GM21717 (cell line): ENCODE results near the gene COL4A2.

Experiments used
- ATAC-seq: cut with Tn5 transposase; IDR thresholded peaks from one replicate; pipeline ENCODE4 v1.9.1; 2021; ENCODE audit warnings: mild to moderate bottlenecking, moderate library complexity; ENCODE audit not compliant: unreplicated experiment

COL4A2 gene

DNA sequence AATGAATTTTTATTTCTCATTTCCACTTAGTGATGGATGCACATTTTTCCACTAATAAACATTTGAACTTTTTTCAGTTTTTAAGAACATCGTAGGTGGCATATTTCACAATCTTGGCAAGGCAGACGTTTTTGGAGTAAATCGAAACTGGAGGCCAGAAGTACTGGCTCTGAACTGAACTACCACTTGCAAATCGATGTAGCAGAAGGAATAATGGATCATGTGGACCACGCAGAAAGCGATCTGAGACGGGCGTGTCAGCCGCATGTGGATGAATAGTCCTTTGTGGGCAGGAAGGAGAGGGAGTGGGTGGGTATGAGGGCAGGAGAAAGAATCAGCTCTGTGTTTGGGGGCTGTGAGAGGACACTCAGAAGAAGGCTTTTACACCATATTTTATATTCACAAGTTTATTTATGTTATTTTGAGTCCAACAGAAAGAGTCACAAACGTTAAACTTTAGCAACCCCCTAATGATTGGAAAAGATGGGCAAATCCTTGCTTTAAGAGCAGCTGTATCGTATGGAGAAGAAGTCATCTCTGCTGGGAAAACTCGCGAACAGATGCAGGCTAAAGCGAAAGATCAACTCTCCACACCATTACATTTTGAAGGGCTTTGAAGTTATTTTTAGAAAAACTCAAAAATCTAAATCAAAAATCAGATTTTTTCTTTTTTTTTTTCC lies 90.5 kb downstream of the COL4A2 start:
- ATAC-seq, result no peak

DNA sequence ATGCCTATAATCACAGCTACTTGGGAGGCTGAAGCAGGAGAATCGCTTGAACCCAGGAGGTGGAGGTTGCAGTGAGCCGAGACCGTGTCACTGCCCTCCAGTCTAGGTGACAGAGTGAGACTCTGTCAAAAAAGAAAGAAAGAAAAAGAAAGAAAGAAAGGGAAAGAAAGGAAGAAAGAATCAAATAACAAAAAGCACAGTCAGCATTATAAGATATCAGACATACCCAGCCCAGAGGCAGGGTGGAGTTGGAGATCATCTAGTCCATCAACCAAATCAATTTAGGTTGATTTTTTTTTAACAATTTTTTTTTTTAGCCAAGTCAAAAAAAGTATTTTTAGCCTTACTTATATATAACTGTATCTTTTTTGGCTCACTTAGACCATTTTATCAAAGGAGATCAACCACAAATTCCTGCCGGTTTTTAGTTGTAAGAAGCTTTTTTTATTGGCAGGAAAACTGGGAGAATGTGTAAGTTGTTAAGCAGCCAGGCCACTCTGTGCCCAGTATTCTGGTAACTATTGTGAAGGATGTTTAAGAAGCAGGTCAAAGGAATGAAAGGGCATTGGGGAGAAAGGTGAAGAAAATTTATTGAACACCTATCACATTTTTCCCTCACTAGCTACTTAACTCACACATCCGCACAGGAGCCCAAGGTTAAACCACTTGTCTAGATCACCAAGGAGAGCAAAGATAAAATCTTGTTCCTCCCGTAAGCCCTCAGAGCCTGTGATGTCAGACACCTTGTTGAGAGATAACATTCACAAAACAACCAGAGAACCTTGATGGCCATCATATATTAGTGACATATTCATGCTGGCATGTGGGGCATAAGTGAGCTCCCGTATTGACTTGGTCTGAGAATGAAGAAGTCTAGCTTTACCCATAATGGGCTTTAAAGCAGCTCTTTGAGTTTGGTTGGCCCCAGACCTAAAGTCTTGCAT lies 91.8 kb downstream of the COL4A2 start:
- no peak for ATAC-seq

DNA sequence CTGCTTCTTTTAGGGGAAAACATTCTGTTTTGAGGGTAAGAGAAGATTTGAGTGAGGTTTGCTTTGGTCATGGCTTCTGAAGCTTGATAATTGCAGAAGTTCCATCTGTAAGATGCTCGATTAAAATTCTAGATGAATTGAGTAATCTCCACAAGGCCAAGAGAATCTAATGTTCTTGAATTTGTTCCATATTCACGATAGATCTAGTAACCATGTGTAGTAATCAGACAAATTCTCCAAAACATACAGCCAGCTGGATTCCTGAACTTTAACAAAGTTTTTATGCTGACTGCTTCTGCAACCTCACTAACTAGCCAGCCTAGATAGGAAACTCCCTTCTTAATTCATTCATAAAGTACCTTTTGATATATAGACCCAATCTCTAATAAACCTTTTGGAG lies 92.7 kb downstream of the COL4A2 start:
- no peak for ATAC-seq

DNA sequence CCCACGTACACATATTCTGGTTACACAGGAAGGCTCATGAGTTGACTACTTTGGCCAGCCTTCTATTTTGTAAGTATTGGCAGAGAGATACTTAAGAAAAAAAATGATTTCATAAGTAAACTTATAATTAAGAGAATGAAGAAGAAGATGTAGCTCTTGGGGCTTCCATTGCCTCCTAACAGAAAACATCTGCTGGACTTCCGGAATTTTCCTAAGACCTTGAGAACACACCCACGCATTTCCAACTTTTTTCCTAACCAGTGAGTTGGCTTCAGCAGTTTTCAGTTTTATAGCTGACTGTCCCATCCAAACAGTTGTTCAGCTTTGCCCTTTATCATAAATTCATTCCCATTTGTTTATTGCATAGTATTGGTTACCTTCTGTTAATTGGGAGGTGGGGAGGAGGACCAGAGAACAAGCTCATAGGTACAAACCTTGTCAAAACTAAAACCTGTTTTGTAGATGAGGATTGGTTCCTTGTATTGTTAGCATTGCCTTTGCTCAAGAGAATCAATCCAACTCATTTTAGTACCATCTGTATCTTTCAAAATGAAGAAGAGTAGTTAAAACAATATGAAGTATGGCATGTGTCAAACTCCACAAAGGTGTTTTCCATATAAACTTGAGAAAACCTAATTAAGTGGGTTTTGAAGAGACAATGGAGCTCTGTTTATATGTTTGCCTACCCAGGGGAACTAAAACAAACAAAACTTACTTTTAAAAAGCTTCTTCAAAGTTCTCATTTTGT lies 93.9 kb downstream of the COL4A2 start:
- no peak for ATAC-seq

DNA sequence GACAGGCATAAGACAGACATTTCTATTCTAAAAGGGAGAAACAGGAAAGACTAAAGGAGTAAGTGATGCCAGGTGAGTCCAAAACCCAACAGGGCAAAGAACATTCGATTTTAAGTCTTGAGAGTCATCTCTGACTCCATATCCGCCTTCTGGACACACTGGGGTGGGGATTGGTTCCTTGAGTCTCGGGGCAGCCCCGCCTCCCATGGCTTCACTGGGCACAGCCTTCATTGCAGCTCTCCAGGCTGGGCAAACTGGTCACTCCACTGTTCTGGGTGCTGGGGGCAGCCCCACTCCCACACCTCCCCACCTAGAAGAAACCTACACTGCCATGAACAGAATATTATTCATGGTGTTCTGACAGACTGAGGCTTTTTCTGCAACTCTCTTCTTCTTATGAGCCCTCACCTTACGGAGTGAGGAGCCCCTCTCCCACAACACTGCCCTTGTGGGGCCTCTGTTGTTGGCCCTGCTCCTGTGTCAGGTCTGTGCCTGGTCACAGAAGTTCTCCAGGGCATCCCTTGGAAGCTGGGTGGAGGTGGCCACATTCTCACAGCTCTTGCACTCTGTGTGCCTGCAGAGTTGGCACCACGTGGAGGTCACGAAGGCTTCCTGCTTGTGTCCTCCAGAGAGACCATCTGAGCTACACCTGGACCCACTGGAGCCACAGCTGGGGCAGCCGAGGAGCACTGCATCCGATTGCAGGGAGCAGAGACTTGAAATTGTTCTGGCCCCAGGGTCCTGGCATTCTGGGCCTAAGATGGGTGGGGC lies 95.4 kb downstream of the COL4A2 start:
- no peak for ATAC-seq

DNA sequence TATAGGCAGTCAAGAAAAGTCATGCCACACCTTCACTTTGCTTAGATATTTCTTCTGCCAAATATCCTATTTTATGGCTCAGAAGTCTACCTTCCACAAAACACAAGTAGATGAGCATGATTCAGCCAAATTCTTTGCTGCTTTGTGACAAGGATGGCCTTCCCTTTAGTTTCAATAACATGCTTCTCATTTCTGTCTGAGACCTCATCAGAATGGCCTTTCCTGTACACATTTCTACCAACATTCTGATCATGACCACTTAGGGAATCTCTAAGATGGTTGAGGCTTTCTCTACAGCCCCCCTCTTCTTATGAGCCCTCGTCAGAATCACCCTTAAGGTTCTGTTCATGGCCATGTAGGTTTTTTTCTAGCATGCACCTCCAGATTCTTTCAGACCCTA lies 96.2 kb downstream of the COL4A2 start:
- ATAC-seq, result no peak

DNA sequence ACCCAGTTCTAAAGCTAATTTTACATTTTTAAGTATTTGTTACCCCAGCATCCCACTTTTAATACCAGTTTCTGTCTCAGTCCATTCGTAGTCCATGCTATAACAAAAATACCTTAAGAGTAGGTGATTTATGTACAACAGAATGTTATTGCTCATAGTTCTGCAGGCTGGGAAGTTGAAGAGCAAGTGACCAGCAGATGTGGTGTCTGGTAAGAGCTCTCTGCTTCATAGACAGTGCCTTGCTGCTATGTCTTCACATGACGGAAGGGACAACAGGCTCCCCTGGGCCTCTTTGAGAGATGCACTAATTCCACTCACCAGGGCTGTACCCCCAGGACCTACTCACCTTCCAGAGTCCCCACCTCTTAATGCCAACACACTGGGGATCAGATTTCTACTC lies 96.6 kb downstream of the COL4A2 start:
- ATAC-seq, result no peak

DNA sequence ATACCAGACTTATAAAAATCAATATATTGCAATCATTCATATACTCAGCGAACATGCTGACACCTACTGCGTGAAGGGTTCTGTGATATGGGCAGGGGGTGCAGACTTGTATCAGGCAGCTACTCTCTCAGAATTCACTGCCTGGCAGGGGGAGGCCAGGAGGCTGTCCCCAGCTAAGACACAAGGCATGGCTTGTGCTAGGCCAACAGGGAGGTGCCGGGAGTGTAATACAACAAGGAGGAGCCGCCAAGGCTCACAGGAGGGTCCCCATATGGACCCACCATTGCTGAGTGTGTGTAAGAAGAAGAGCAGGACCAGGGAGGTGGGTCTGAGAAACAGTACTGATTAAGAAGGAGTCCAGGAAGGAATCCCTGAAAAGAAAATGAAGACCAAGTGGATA lies 97.2 kb downstream of the COL4A2 start:
- ATAC-seq, result no peak

DNA sequence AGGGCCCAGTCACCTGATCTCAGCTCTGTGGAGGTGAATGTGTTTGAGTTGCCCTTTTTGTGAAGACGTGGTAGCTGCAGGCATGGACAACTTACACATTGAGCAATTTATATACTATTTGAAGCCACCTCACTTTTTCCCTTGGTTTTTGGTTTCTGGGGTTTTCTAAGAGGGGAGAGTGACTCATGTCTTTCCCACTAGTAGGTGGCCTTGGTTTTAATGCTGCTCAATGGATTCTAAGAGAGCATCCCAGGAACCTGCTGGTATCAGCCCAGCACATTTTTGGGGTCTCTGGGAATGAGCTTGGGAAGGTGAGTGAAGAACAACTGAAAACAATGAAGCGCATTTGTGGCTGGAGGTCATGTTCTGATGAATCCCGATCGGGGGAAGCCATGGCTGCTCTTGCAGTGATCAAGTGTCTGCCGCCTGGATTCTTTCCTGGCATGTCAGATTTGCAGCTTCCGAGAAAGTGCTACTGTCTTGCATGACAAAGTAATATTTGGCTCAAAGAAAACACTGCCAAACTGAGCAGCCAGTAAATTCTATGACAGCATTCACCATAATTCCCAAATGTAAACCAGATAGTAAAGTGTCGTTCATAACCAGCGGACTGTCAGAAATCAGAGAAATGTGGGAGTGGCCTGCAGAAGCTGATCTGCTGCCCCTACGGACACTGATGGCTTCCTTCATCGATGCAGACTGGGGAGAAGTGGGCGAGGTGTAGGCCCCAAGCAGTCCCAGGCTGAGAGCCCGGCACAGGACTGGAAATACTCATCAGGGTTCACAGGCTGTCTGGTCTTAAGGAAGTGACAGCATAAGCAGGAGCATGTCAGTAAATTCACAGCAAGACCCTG lies 98.7 kb downstream of the COL4A2 start:
- ATAC-seq, result no peak

DNA sequence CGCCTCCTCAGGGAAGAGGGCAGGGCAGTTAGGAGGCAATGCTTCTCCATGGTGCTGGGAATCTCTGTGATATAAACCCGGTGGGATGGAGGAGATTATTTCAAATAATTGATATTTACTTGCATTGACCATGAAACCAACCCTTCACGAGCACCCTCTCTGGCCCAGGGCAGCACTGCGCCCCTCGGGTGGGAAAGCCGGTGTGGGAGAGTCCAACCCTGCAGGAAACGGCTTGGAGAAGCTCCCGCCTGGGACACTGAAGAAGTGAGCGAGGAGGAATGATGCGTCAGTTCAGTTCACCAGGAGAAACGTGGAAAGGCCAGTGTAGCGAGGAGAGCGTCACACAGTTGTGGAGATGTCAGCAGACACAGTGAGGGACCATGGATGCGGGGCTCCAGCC lies 99.9 kb downstream of the COL4A2 start:
- ATAC-seq, result no peak

DNA sequence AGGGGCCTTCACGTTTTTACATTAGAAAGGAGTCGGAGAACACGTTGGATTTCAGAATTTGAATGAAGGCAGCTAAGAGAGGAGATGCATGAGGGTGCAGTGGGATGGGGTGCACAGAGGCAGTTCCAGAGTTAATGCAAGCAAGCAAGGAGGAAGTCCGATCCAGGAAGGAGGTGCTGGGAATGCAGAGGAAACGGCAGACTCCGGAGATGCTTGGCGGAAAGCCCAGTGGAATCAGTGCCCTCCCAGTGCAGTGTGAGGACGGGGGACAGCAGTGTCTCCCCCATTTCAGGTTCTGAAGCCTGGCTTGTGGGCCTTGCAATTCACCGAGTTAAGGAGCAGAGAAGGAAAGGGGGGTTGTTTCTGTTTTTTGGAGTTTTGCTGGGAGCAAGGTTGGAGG lies 100.4 kb downstream of the COL4A2 start:
- no peak for ATAC-seq

DNA sequence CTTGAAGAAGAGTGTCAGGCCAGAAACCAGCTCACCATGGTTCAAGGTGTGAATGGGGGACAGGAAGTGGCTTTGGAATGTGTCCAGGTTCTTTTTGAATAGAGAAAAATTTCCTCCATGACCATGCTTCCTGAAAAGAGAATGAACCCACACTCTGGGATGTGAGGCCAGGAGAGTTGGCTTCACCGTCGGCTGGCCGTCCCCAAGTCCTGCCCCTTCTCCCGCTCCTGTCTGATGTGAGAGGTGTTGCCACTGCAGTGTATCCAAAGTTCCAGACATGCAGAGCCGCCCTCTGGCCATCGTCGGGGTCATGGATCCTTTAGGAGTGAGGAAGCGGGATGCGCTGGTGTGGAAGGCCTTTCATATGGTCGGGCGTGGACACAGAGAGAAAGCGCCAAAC lies 101.2 kb downstream of the COL4A2 start:
- no peak for ATAC-seq

DNA sequence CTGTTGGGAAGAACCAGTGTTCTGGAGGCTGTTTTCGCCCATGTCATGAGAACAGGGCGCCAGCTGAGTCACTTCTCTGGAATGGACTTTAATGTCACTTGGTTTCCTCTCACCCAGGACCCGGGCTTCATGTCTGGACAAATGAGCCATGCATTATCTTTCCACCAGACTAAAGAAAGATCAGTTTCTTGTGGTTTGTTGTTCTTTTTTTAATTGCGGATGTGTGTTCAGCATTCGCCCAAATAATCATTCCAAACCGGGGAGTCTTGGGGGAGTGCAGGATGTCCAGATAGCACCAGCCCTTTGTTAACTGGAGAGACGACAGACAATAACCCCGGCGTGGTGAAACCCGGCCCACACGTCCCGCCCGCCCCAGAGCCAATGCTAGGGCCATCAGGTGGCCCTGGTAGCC lies 102.5 kb downstream of the COL4A2 start:
- ATAC-seq, result no peak

DNA sequence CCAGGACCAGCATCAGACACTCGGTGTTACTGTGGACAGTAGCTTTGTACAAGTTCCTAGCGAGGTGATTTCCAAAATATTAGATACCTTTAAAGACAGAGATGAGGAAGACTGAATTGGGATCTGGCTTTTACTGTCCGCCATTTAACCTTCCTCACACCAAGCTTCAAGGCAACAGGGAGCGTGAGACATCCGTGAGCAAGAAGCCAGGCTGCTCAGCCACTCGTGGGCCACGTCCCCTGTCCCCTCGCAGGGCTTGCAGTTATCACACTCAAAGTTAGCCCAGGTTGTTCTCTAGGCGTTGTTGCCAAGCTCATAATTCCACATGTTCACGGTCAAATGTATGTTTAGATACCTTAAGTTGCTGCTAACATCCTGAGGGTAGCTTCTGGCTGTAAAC lies 102.9 kb downstream of the COL4A2 start:
- ATAC-seq, result no peak

DNA sequence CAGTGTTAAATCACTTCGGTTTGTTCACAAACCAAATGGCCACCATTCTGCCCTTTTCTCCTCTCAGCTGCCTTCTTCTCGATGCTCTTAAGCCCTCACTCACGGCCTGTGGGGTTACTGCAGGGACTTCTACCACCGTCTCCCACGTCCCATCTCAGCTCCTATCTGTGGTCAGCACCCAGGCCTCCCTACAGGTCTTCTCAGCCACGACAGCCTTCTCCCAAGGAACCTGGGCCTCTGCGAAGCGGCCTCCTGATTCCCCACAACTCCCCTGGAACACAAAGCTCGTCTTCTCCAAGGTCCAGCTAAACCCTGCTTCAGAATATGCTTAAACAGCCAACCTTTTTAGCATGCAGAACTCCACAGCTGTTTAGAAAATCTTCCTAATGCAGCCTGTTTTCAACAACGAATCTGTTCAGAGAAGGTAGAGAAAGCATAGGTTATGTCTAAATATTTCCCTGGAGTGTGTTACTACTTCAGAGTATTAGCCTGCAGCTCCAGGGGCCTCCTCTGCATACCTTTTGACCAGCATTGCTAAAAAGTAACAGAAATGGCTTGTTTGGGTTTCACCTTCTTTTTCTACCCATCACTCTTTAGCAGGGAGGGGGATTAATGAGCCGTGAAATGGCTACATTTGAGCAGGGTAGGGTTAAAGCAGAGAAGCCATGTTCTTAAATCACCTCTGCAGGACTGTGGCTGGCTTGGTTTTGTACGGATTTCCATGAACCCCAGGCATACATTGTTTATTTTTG lies 104.0 kb downstream of the COL4A2 start:
- no peak for ATAC-seq

DNA sequence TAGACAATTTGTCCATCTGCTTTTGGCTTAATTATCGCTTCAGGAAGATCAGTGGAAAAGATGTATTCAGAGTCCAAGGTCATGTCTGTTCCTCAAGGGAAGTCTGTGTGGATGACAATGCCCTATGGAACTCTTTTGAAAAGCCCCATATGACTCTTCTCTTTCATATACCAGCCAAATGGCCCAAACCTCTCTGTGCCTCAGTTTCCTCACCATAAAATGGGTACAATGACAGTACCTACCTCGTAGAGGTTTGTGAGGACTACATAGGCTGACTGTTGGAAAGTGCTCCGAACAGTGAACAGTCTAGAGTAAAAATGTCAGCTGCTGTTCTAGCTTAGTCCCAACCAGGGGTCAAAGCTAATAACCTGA lies 104.6 kb downstream of the COL4A2 start:
- ATAC-seq, result no peak

DNA sequence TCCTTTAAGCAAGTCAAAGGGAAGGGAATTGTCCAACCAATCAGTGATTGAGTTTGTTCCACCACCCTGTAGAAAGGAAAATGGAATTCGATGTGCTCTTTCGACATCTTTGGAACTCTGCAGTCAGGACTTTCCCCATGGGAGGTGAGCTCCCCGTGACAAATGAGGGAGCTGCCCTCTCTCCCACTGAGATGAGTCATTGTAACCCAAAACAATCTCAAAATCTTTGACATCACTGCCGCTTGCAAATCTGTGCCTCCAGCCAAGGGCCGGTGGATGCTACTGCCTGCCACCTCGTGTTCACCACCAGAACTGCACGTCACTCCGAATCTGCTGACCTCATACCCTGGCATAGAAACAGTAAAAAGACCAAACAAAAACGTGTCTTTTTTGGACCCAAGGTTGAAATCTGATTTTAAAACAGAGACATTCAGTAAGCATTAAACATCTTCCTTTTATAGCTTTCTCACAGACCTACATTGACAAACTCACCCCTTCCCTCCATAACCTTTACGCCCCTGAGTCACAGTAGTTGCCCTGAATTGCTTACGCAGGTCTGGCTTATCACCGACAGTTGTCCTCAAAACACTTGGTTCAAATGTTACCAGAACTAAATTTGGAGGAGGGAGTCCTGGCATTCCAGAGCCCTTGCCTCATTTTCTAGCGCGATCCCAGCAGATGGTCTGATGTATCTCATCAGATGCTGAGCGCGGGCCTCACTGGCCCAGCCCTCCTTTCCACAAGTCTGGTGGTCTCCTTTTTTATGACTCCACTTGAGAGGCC lies 105.2 kb downstream of the COL4A2 start:
- ATAC-seq, result peak; percentile 82

DNA sequence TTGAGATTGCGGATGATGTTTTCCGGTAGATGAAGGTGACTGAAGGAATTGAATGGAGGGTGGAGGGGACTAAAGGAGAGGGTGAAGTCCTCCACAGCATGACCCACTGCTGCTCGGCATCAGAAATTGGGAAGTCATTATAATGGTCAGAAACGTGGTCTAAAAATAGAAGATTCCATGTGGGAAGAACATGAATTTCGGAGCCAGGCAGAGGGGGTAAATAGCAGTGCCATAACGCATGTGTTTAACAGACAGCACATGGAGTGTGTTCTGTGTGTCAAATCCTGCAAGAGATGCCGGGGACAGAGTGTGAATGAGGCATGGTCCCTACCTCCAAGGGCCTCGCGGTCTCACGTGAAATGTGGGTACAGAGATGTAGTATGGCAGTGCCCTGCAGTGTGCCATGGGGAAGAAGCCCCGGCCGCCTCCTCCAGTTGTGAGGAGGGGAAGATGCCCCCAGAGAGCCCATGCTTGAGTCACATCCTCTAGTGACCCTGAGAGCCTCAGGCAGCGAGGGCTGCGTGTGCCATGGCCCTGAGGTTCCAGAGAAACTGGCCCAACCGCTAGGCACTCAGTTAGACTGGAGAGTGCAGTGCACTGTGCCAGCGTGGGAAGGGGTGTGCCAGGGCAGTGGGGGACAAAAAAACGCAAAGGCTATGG lies 106.1 kb downstream of the COL4A2 start:
- ATAC-seq, result no peak
